ENCODE measurements around the gene PARD6G.

Gene PARD6G

DNA sequence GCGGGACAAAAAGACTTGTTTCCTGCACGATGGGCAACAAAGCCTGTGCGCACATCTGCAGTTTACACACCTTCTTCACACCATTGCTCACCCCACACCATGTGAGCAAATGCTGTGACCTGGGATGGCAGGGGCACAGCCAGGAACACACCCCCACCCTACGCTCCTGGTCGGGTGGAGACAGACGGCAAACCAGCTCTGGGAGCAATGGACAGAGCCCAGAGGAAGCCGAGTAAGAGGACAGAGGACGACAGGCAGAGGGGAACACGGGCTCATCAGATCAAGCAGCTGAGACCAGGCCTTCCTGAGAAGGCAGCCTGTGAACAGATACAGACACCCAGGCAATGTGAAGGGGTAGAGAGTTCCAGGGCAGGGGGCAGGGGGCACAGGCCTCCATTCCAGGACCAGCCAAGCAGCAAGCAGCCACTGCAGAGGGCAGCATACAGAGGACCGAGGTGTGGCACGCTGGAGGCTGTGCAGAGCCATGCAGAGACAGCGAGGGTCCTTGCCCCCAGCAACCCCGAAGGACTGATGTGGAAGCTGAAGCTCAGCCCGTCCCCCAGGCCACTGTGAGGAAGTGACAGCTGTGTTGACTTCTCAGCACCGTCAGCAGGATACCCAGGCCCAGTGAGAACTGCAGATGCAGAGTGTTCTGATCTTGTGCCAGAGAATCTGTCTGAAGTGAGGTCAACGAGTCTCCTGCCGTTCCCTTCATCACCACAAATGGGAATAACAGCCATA, 46.2 kb downstream of the PARD6G start:
- no peak for TF ChIP-seq POLR2A (IDR thresholded peaks at IDR 0.05; ENCODE audit: low read depth, low read length)
- no peak for TF ChIP-seq TAF1 (IDR thresholded peaks at IDR 0.05; ENCODE audit: low read depth, low read length)
- TF ChIP-seq PAX5 (IDR thresholded peaks at IDR 0.05; ENCODE audit: insufficient read depth, low read length, severe bottlenecking), result no peak
- no peak for TF ChIP-seq SPI1 (IDR thresholded peaks at IDR 0.05; ENCODE audit: low read depth, low read length)
- TF ChIP-seq POLR2AphosphoS5 (IDR thresholded peaks at IDR 0.05; ENCODE audit: low read depth, low read length), result no peak
- no peak for TF ChIP-seq POU2F2 (IDR thresholded peaks at IDR 0.05; ENCODE audit: low read depth, low read length)
- DNase-seq (ENCODE audit: insufficient read length, low spot score) (no peak), FAIRE-seq (peak; percentile 72)

DNA sequence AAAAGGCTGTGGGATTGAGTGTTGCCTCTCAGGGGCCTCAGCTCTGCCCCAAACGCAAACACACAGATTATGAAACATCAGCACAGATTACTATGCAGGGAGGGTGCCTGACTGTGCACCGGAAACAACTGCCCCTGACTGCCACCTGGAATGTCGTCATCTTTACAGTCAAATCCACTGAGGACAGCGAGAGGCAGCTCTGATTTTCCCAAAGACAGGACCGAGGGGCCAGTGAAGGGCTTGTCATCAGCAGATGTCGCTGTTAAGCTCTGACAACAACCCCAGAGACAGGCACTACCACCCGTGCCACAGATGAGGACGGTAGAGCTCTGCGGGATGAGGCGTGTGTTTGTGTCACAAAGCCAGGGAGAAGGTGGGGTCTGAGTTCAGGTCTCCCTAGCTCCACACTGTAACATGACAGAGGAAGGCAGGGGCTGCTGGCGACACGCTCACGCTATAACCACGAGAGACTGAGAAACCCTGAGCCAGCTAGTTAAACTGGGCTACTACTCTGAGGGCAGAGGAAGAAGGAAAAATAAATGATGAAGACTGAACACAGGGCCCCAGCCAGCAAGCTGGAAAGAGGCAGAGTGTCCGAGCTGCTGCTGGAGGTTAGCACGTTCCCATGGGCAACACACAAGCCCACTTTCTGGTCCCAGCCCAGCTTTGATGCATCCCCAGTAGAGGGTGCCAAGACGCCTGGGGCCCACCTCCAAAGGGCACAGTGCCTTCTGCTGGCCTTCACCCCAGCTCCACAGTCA, 47.0 kb downstream of the PARD6G start:
- FAIRE-seq (no peak), DNase-seq (ENCODE audit: insufficient read length, low spot score) (no peak)
- TF ChIP-seq TAF1 (IDR thresholded peaks at IDR 0.05; ENCODE audit: low read depth, low read length) (no peak), POLR2A (IDR thresholded peaks at IDR 0.05; ENCODE audit: low read depth, low read length) (no peak), PAX5 (IDR thresholded peaks at IDR 0.05; ENCODE audit: insufficient read depth, low read length, severe bottlenecking) (no peak), POLR2AphosphoS5 (IDR thresholded peaks at IDR 0.05; ENCODE audit: low read depth, low read length) (no peak), POU2F2 (IDR thresholded peaks at IDR 0.05; ENCODE audit: low read depth, low read length) (no peak), SPI1 (IDR thresholded peaks at IDR 0.05; ENCODE audit: low read depth, low read length) (no peak)

DNA sequence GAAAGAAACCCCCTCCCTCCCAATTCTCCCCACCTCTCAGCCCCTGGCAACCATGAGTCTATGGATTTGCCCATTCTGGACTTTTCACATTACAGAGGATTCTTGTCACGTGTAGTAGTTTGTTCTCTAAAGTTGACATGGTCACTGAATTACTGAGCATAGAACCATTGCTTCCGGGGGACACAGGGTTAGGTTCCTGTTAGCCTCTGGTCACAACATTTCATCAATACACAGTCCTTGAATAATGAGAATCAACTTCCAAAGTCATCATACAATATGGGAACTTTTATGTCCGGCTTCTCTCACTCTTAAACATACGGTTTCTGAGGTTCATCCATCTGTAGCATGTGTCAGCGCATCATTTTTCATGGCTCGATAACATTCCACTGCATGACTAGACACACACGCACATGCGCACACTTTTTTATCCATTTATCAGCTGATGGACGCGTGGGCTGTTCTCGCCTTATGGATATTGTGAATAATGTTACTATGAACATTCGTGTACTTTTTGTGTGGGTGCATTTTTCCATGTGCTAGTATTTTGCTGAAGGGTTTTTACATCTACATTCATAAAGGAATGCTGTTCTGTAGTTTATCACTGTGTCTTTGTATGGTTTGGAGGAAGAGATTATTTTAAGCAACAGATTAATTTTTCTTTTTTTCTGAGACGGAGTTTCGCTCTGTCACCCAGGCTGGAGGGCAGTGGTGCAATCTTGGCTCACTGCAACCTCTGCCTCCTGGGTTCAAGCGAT, 48.1 kb downstream of the PARD6G start:
- DNase-seq (ENCODE audit: insufficient read length, low spot score) (no peak), FAIRE-seq (no peak)
- TF ChIP-seq SPI1 (IDR thresholded peaks at IDR 0.05; ENCODE audit: low read depth, low read length) (no peak), POLR2AphosphoS5 (IDR thresholded peaks at IDR 0.05; ENCODE audit: low read depth, low read length) (no peak)

DNA sequence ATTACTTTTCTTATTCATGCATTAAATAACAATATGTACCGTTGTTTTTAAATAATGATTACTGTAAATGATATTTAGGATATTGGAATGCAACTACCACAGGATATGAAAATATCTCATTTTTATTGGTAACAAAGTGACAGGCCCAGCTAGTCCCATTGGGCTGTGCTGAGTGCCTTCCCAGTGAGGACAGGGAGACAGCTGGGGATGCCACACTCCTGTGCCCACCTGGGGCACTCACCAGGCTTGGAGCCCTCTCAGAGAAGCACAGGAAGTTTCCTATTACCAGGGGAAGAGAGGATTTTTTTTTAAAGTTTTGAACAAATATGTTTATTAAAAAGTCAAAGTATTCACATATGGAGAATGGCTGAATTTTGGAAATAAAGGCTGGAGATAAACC, 48.9 kb downstream of the PARD6G start:
- TF ChIP-seq POU2F2 (IDR thresholded peaks at IDR 0.05; ENCODE audit: low read depth, low read length) (no peak), POLR2AphosphoS5 (IDR thresholded peaks at IDR 0.05; ENCODE audit: low read depth, low read length) (no peak), TAF1 (IDR thresholded peaks at IDR 0.05; ENCODE audit: low read depth, low read length) (no peak), POLR2A (IDR thresholded peaks at IDR 0.05; ENCODE audit: low read depth, low read length) (no peak), SPI1 (IDR thresholded peaks at IDR 0.05; ENCODE audit: low read depth, low read length) (no peak), PAX5 (IDR thresholded peaks at IDR 0.05; ENCODE audit: insufficient read depth, low read length, severe bottlenecking) (no peak)
- DNase-seq (ENCODE audit: insufficient read length, low spot score) (no peak), FAIRE-seq (no peak)

DNA sequence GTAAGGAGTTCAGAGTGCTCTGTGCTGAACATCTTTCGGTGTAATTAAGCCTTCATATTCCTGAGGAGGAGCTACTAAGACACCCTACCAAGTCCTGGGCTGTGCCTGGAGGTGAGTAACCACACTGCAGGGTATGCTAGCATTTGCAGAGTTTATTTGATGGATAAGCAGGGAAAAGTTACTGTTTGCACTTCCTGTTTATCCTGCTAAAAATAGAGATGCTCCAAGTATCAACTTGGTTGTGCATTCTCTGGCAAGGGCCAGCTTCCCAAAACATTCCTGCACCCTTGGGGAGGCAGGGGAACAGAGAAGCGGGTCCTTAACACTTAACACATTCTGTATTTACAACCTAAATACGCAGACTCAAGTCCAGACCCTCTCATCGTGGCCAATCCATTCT, 49.8 kb downstream of the PARD6G start:
- no peak for TF ChIP-seq TAF1 (IDR thresholded peaks at IDR 0.05; ENCODE audit: low read depth, low read length)
- TF ChIP-seq POLR2A (IDR thresholded peaks at IDR 0.05; ENCODE audit: low read depth, low read length), result no peak
- no peak for TF ChIP-seq SPI1 (IDR thresholded peaks at IDR 0.05; ENCODE audit: low read depth, low read length)
- no peak for TF ChIP-seq POLR2AphosphoS5 (IDR thresholded peaks at IDR 0.05; ENCODE audit: low read depth, low read length)
- no peak for TF ChIP-seq PAX5 (IDR thresholded peaks at IDR 0.05; ENCODE audit: insufficient read depth, low read length, severe bottlenecking)
- TF ChIP-seq POU2F2 (IDR thresholded peaks at IDR 0.05; ENCODE audit: low read depth, low read length), result no peak
- DNase-seq (ENCODE audit: insufficient read length, low spot score) (no peak), FAIRE-seq (no peak)

DNA sequence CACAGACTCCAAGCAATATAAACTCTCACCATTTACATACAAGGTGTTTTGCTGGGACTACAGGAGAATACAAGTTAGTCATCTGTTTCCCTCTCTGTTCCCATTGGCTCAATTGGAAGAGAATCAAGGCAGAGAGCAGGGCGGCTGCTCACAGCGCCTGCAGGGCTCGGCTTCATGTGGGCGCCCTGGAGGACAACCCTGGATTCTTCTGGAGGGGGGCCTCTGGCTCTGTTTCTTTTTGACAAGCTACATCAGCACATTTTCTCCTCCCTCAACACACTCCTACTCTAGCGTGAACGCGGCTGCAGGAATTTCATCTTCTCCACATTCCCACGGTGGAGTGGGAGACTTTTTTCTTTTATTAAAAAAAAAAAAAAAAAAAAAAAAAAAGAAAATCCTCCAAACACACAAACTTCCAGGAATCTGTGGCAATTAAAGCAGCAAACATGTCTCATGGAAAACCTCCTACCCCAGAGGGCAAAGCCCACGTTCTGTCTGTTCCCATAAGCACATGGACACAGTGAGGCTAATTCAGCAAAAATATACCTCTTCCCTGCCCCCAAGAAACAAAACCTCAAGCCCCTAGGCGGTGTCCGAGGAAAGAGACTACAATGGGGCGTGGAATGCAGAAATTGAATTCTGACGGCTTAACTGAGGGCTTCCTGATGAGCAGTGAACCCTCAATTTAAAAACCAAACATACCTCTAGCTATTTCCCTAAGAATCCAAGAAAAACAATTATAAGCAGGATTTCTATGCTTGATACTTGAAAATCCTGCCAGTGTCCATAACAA, 50.6 kb downstream of the PARD6G start:
- no peak for TF ChIP-seq POLR2A (IDR thresholded peaks at IDR 0.05; ENCODE audit: low read depth, low read length)
- no peak for TF ChIP-seq PAX5 (IDR thresholded peaks at IDR 0.05; ENCODE audit: insufficient read depth, low read length, severe bottlenecking)
- no peak for TF ChIP-seq TAF1 (IDR thresholded peaks at IDR 0.05; ENCODE audit: low read depth, low read length)
- TF ChIP-seq SPI1 (IDR thresholded peaks at IDR 0.05; ENCODE audit: low read depth, low read length), result no peak
- TF ChIP-seq POU2F2 (IDR thresholded peaks at IDR 0.05; ENCODE audit: low read depth, low read length), result no peak
- TF ChIP-seq POLR2AphosphoS5 (IDR thresholded peaks at IDR 0.05; ENCODE audit: low read depth, low read length), result no peak
- FAIRE-seq, result no peak

DNA sequence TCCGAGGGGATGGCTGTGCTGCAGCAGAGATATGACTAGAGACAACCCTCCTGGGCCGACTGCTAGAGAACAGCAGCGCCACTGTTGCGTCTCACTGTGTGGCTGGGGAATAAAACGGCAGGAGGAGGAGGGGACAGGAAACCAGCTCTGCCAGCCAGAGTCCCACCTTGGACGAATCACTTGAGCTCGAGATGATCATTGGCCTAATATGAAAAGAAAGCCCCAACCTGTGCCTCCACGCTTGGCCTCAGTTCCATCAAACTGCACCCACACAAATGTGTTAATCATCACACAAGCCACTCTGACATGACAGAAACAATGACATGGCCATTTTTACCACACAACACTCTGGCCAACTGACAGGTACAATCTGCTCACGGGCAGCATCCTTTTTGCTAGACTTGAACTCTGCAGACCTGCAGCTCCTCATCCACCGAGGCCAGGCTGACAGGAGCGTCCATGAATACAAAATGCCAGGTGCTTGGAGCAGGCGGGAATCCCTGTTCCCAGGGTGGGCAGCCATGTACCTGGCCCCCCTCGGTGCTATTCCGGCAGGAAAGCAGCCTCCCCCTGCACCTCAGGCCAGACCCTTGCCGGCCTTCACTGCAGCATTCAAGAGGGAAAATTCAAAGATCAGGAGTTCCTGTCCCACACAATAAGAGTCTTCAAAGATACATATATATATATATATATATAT, 52.3 kb downstream of the PARD6G start:
- FAIRE-seq (no peak), DNase-seq (ENCODE audit: insufficient read length, low spot score) (no peak)
- no peak for TF ChIP-seq TAF1 (IDR thresholded peaks at IDR 0.05; ENCODE audit: low read depth, low read length)
- TF ChIP-seq PAX5 (IDR thresholded peaks at IDR 0.05; ENCODE audit: insufficient read depth, low read length, severe bottlenecking), result no peak
- TF ChIP-seq POLR2A (IDR thresholded peaks at IDR 0.05; ENCODE audit: low read depth, low read length), result no peak
- TF ChIP-seq POU2F2 (IDR thresholded peaks at IDR 0.05; ENCODE audit: low read depth, low read length), result no peak
- TF ChIP-seq POLR2AphosphoS5 (IDR thresholded peaks at IDR 0.05; ENCODE audit: low read depth, low read length), result no peak
- TF ChIP-seq SPI1 (IDR thresholded peaks at IDR 0.05; ENCODE audit: low read depth, low read length), result no peak

More for the DNA sequence above, 50.6 kb downstream of the PARD6G start:
- DNase-seq (ENCODE audit: insufficient read length, low spot score), result no peak

DNA sequence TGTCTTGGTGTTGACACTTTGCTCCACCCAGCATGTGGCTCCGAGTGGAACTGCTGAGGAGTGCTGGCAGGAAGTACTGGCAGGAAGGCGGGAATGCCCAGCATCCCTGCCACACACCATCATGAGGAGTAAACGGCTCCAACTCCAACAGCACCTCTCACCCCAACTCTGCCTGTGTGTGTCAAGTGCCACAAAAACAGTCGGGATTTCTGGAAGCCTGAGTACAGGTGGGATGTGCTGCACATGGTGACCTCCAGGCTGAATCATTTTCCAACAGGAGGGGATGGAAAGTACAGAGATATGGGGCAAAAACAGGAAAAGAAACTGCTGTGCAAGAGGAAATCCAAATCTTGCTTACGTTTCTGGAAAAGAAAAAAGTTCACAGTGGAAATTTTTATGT, 53.6 kb downstream of the PARD6G start:
- TF ChIP-seq PAX5 (IDR thresholded peaks at IDR 0.05; ENCODE audit: insufficient read depth, low read length, severe bottlenecking), result no peak
- no peak for TF ChIP-seq POLR2AphosphoS5 (IDR thresholded peaks at IDR 0.05; ENCODE audit: low read depth, low read length)
- no peak for TF ChIP-seq TAF1 (IDR thresholded peaks at IDR 0.05; ENCODE audit: low read depth, low read length)
- TF ChIP-seq POLR2A (IDR thresholded peaks at IDR 0.05; ENCODE audit: low read depth, low read length), result no peak
- TF ChIP-seq POU2F2 (IDR thresholded peaks at IDR 0.05; ENCODE audit: low read depth, low read length), result no peak
- no peak for TF ChIP-seq SPI1 (IDR thresholded peaks at IDR 0.05; ENCODE audit: low read depth, low read length)
- no peak for FAIRE-seq

More for the DNA sequence above, 53.6 kb downstream of the PARD6G start:
- DNase-seq (ENCODE audit: insufficient read length, low spot score), result no peak
